Fibroblast of pulmonary artery (primary cell): ENCODE measurements around the gene C1orf115.

ENCODE experiments used
- DNase-seq: peaks from one replicate; pipeline ENCODE4 v3.0.0-alpha.2; 2010; ENCODE audit warnings: low read depth
- H3K4me3 ChIP-seq: replicated peaks from 2 replicates; pipeline ENCODE4 v1.5.1; 2011; ENCODE audit warnings: low read depth, mild to moderate bottlenecking, control low read depth, low read length, moderate library complexity
- TF ChIP-seq, protein P1 (sequence below): IDR thresholded peaks from 2 replicates; pipeline ENCODE4 v1.5.1; 2011; ENCODE audit warnings: mild to moderate bottlenecking, control low read depth, low read length, inconsistent platforms; ENCODE audit errors: missing control alignments

The C1orf115 gene

DNA sequence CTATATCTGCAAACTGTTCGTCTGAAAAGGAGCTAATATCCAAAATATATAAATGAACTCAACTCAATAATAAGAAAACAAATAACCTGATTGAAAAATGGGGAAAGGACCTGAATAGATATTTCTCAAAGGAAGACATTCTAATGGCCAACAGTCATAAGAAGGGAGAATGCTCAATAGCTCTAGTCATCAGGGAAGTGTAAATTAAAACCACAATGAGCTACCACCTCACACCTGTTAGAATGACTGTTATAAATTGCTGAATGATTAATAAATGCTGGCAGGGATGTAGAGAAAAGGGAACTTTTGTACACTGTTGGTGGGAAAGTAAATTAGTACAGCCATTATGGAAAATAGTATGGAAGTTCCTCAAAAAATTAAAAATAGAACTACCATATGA is 21.2 kb upstream of the C1orf115 start:
- H3K4me3 ChIP-seq, result no peak overlapping the region
- no peak for DNase-seq
- TF ChIP-seq, protein P1, sequence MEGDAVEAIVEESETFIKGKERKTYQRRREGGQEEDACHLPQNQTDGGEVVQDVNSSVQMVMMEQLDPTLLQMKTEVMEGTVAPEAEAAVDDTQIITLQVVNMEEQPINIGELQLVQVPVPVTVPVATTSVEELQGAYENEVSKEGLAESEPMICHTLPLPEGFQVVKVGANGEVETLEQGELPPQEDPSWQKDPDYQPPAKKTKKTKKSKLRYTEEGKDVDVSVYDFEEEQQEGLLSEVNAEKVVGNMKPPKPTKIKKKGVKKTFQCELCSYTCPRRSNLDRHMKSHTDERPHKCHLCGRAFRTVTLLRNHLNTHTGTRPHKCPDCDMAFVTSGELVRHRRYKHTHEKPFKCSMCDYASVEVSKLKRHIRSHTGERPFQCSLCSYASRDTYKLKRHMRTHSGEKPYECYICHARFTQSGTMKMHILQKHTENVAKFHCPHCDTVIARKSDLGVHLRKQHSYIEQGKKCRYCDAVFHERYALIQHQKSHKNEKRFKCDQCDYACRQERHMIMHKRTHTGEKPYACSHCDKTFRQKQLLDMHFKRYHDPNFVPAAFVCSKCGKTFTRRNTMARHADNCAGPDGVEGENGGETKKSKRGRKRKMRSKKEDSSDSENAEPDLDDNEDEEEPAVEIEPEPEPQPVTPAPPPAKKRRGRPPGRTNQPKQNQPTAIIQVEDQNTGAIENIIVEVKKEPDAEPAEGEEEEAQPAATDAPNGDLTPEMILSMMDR, result no peak

DNA sequence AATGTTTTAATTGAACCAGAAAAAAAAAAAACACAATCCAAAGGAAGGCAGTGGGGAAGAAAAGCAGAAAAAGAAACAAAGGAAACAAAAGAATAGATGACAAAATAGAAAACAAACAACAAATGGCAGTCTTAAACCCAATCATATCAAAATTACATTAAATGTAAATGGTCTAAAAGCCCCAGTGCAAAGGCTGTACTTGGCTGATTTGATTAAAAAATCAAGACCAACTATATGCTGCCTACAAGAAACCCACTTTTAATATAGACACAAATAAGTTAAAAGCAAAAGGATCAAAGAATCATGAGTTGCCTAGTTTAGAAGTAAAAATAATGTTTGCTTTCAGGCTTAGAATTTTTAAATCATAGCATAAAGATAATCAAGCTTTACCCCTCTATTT is 19.8 kb upstream of the C1orf115 start:
- H3K4me3 ChIP-seq, result no peak overlapping the region
- TF ChIP-seq, protein P1, result no peak
- no peak for DNase-seq

DNA sequence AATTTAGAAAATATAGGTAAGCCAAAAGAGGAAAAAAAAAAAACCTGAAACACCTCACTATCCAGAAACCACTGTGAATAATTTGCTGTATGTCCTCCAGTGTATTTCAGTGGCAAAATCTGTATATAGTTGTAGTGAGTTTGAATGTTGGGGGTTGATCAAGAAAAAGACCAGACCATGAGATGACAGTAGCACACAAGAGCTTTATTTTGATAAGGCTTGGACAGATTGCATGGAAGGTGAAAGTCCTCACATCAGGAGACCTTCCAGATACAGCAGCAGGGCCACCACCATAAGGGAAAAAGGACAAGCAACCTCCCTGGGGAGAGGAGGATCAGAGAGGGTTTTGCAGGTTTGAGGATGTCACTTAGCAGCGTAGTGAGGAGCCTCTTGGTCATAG is 16.2 kb upstream of the C1orf115 start:
- H3K4me3 ChIP-seq, result no peak overlapping the region
- no peak for DNase-seq
- TF ChIP-seq, protein P1, result no peak

DNA sequence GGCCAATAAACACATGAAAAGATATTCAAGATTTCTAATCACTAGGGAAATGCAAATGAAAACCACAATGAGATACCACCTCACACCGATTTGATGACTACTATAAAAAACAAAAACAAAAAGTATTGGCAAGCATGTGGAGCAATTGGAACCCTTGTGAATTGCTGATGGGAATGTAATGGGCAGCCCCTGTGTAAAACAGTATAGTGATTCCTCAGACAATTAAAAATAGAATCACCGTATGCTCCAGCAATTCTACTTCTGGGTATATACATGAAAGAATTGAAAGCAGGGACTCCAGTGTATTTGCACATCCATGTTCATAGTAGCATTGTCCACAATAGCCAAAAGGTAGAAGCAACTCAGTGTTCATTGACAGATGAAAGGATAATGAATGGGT is 12.9 kb upstream of the C1orf115 start:
- DNase-seq, result no peak
- TF ChIP-seq, protein P1, result no peak
- H3K4me3 ChIP-seq, result no peak overlapping the region

DNA sequence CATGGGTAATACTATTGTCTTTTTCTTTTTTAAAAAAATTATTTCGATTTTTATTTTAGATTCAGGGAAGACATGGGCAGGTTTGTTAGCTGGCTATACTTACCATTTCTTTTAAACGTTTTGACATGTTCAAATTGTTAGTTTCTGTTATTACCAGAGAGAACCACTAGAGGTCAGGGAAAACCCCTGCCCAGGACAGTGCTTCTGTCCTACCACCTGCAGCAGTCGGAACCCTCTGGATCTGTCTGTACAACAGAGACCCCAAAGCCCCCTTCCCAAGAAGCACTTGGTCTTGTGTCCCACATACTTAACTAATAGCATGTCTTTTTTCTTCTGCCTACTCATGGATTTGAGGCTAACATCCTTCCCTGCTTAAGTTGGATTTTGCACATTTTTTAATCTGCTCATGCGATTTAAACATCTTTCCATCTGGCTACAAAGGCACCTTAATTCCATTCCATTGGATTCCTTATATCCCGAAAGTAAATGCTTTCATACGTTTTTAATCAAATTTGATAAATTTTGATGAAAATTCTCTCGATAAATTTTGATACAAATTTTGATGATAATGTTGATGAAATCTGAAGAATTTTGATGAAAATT is 10.0 kb upstream of the C1orf115 start:
- no peak overlapping the region for H3K4me3 ChIP-seq
- TF ChIP-seq, protein P1, result peak; percentile 82
- peak; percentile 58 for DNase-seq

DNA sequence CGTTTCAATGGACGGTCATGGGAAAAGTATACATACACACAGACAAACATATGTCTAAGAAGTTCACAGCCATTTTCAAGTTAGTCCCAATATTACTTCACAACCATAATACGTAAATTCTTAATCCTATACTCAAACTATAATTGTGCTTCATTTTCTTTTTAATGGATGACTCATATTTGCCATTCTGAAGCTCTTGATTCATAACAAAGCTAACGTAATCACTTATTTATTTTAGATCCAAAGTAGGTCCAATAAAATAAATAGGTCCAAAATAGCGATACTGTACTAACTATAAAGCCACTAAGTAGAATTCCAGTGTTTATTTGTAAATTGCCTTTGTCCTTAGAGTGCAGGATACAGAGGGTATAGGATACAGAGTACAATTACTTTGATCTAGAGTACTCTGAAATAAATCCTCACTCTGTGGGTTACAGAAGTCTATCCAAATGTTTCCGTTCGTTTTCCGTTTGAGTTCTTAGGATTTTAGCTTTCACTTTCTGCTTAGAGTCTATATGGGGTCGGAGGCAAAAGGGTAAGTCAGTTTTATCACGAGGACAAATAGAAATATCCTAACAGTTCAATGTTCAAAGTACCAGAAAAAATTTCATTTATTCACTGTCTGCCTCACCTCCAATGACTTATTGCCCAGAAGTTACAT is 8.8 kb upstream of the C1orf115 start:
- TF ChIP-seq, protein P1, result no peak
- no peak overlapping the region for H3K4me3 ChIP-seq
- no peak for DNase-seq
